Measurements from ENCODE around the gene CACNA2D2. TPM values are rescaled to one million over a fixed set of nuclear protein-coding genes. Genes with fewer than 3 reads are reported as not detected.

CACNA2D2 gene
- polyA plus RNA-seq, 1 of the 3 experiments (the other 2 are of a cell fraction): 1.1 TPM

- no peak for TF ChIP-seq REST (IDR thresholded peaks at IDR 0.05; ENCODE audit: low read depth, low read length)
- no peak for TF ChIP-seq NRF1 (IDR thresholded peaks at IDR 0.05; ENCODE audit: low read depth, low read length)
- no peak for TF ChIP-seq PBX3 (IDR thresholded peaks at IDR 0.05)
- TF ChIP-seq EP300 (IDR thresholded peaks at IDR 0.05; ENCODE audit: borderline replicate concordance in 1 of 2, low read depth in 1 of 2, low read length in 1 of 2): no peak
- TF ChIP-seq TCF12 (IDR thresholded peaks at IDR 0.05): no peak
Observed at GRCh38 chr3:50532062-50532705, 28.8 kb upstream of the CACNA2D2 start (continued).

GRCh38 chr3:50531201-50531600 lies 27.8 kb upstream of the CACNA2D2 start:
- ChIA-PET POLR2A (no interaction called here), CTCF (interaction anchor here (0.6 to 0.7 kb wide), 2 partner anchors 9 to 21 kb away, joined by 3 read pairs; no protein-coding TSS in a partner anchor)
- H3K9ac ChIP-seq: no peak overlapping the region
- H3K4me1 ChIP-seq (ENCODE audit: control insufficient read depth in 1 of 2, insufficient read depth in 2 of 2, low read depth in 1 of 2, low read length in 1 of 2): peaks cover 0 to 16% of the 10 kb centered on the region in 2 experiments; a peak in 1 of 4 replicates
- H3K79me2 ChIP-seq (ENCODE audit: insufficient read depth): no peaks in the 10 kb centered on the region
- no peaks in the 10 kb centered on the region for H3F3A ChIP-seq (replicated peaks; ENCODE audit: insufficient read depth)
- no peaks in the 10 kb centered on the region for H3K9me3 ChIP-seq
- H3K4me2 ChIP-seq: no peak overlapping the region
- TF ChIP-seq EP300 (IDR thresholded peaks at IDR 0.05; ENCODE audit: borderline replicate concordance in 1 of 2, low read depth in 1 of 2, low read length in 1 of 2): no peak
- TF ChIP-seq REST (IDR thresholded peaks at IDR 0.05; ENCODE audit: low read depth, low read length): no peak
- no peak for TF ChIP-seq MAX (IDR thresholded peaks at IDR 0.05; ENCODE audit: low read depth)
- no peak for TF ChIP-seq GABPA (IDR thresholded peaks at IDR 0.05; ENCODE audit: low read depth)
- TF ChIP-seq USF1 (IDR thresholded peaks at IDR 0.05; ENCODE audit: borderline replicate concordance, low read depth): no peak
- no peak overlapping the region for H2AFZ ChIP-seq (ENCODE audit: low read depth)
- WGBS (ENCODE audit: low lambda C conversion rate): 0% methylated on average over 1 of the region's 4 CpGs
- no peak overlapping the region for H3K27ac ChIP-seq (ENCODE audit: low read depth in 2 of 2, low read length in 1 of 2)
- no peaks in the 10 kb centered on the region for H4K20me1 ChIP-seq (ENCODE audit: insufficient read depth)
- DNase-seq: no peak
- H3K4me3 ChIP-seq (ENCODE audit: low read depth in 2 of 2, low read length in 1 of 2): no peak overlapping the region
- H3K27me3 ChIP-seq (ENCODE audit: insufficient read depth): peaks cover 12% of the 10 kb centered on the region
- H3K9me2 ChIP-seq: no peaks in the 10 kb centered on the region
- H3K36me3 ChIP-seq (replicated peaks in 1 of 2; ENCODE audit: control insufficient read depth in 1 of 2, insufficient read depth in 2 of 2, low read length in 1 of 2): no peaks in the 10 kb centered on the region

Measured in SK-N-SH (cell line).